ENCODE results near the gene CAPZB.
"Not testable (repeated sequence)": the region's sequence is repeated elsewhere in the genome, so short reads cannot be mapped to it uniquely, and the experiment has no call there.

The CAPZB gene

DNA sequence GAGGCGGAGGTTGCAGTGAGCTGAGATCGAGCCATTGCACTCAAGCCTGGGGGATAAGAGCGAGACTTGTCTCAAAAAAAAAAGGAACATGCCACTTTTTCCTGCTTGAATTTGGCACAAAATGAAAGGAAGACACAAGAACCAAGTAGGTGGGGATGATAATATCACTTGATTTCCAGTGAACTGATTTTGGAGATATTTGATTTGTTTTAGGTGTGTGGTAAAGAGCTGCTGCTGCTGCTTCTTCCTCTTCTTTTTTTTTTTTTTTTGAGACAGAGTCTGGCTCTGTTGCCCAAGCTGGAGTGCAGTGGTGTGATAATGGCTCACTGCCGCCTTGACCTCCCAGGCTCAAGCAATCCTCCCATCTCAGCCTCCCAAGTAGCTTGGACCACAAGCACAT, 29.9 kb upstream of the CAPZB start:
- H3K4me2 ChIP-seq (ENCODE audit: low read length), result no peak overlapping the region
- H3K4me3 ChIP-seq (ENCODE audit: low read length), result no peak overlapping the region
- no peaks in the 10 kb centered on the region for H3K9me3 ChIP-seq (replicated peaks; ENCODE audit: low read length)
- no peaks in the 10 kb centered on the region for H3K27me3 ChIP-seq (ENCODE audit: control insufficient read depth, insufficient read depth, low read length)
- H3K36me3 ChIP-seq (ENCODE audit: insufficient read depth, low read length), result no peaks in the 10 kb centered on the region
- H3K4me1 ChIP-seq (ENCODE audit: control insufficient read depth, insufficient read depth, low read length), result no peaks in the 10 kb centered on the region
- no peak overlapping the region for H3K9ac ChIP-seq (ENCODE audit: low read depth, low read length)

DNA sequence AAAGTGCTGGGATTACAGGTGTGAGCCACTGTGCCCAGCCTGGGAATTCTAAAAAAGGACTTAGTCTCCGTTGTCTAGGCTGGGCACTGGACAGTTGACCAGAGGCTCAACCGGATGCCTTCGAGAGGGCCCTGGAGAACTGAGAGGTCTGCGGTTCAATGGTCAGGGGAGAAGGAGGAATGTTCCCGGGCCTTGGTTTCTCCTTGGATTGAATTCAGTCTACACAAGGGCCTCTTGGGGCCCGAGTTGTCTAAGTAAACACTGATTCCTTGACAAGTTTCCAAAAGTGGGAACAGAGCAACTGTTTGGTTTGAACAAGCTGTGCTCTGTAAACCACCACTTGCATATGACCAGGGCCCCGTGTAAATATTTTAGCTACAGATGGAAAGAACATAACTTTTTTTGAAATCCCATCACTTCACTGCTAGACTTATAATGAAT, 29.1 kb upstream of the CAPZB start:
- H3K36me3 ChIP-seq (ENCODE audit: insufficient read depth, low read length), result no peaks in the 10 kb centered on the region
- no peak overlapping the region for H3K4me3 ChIP-seq (ENCODE audit: low read length)
- no peaks in the 10 kb centered on the region for H3K4me1 ChIP-seq (ENCODE audit: control insufficient read depth, insufficient read depth, low read length)
- H3K4me2 ChIP-seq (ENCODE audit: low read length), result no peak overlapping the region
- no peaks in the 10 kb centered on the region for H3K27me3 ChIP-seq (ENCODE audit: control insufficient read depth, insufficient read depth, low read length)
- no peaks in the 10 kb centered on the region for H3K9me3 ChIP-seq (replicated peaks; ENCODE audit: low read length)
- no peak overlapping the region for H3K9ac ChIP-seq (ENCODE audit: low read depth, low read length)

DNA sequence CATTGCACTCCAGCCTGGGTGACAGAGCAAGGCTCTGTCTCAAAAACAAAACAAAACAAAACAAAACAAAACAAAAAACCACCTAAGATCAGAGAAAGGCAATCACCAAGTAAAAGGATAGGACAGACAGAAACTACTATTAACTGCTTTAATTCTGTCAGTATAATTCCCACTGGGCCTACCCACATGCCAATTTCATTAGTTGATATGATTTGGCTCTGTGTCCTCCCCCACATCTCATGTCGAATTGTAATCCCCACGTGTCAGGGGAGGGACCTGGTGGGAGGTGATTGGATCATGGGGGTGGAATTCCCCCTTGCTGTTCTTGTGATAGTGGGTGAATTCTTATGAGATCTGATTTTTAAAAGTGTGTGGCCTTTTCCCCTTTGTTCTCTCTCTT, 27.2 kb upstream of the CAPZB start:
- Histone ChIP-seq H3K9me3 (replicated peaks; ENCODE audit: low read length) (no peaks in the 10 kb centered on the region), H3K27me3 (ENCODE audit: control insufficient read depth, insufficient read depth, low read length) (no peaks in the 10 kb centered on the region), H3K9ac (ENCODE audit: low read depth, low read length) (no peak overlapping the region), H3K4me3 (ENCODE audit: low read length) (no peak overlapping the region), H3K4me2 (ENCODE audit: low read length) (no peak overlapping the region), H3K4me1 (ENCODE audit: control insufficient read depth, insufficient read depth, low read length) (peaks cover 4% of the 10 kb centered on the region), H3K36me3 (ENCODE audit: insufficient read depth, low read length) (no peaks in the 10 kb centered on the region)

DNA sequence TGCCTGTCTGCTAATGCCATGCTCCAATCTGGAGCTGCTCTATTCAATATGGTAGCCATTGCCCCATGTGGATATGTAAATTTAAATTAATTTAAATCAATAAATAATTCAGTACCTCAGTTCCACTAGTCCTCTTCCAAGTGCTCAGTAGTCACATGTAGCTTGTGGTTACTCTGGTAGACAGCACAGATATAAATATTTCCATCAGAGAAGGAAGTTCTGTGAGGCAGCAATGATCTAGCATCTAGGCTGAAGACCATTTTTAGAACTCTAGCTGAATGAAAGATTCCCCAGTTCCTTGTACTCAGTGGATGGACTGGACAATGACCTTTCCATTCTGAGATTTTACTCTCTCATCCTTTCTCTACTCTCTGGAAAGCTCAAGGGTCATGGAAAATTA, 25.8 kb upstream of the CAPZB start:
- H3K36me3 ChIP-seq (ENCODE audit: insufficient read depth, low read length), result no peaks in the 10 kb centered on the region
- no peak overlapping the region for H3K9ac ChIP-seq (ENCODE audit: low read depth, low read length)
- no peak overlapping the region for H3K4me3 ChIP-seq (ENCODE audit: low read length)
- no peak overlapping the region for H3K4me2 ChIP-seq (ENCODE audit: low read length)
- no peaks in the 10 kb centered on the region for H3K27me3 ChIP-seq (ENCODE audit: control insufficient read depth, insufficient read depth, low read length)
- H3K4me1 ChIP-seq (ENCODE audit: control insufficient read depth, insufficient read depth, low read length), result peaks cover 4% of the 10 kb centered on the region
- H3K9me3 ChIP-seq (replicated peaks; ENCODE audit: low read length), result no peaks in the 10 kb centered on the region

DNA sequence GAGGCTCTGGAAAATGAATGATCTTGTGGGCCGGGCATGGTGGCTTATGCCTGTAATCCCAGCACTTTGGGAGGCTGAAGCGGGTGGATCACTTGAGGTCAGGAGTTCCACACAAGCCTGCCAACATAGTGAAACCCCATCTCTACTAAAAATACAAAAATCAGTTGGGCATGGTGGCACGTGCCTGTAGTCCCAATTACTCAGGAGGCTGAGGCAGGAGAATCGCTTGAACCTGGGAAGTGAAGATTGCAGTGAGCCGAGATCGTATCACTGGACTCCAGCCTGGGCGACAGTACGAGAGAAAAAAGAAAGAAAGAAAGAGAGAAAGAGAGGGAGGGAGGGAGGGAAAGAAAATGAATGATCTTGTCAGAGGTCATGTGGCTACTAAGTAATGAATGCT, 24.3 kb upstream of the CAPZB start:
- H3K27me3 ChIP-seq (ENCODE audit: control insufficient read depth, insufficient read depth, low read length); H3K9ac ChIP-seq (ENCODE audit: low read depth, low read length); H3K36me3 ChIP-seq (ENCODE audit: insufficient read depth, low read length); H3K9me3 ChIP-seq (replicated peaks; ENCODE audit: low read length); H3K4me2 ChIP-seq (ENCODE audit: low read length); H3K4me1 ChIP-seq (ENCODE audit: control insufficient read depth, insufficient read depth, low read length); H3K4me3 ChIP-seq (ENCODE audit: low read length): not testable (repeated sequence)

DNA sequence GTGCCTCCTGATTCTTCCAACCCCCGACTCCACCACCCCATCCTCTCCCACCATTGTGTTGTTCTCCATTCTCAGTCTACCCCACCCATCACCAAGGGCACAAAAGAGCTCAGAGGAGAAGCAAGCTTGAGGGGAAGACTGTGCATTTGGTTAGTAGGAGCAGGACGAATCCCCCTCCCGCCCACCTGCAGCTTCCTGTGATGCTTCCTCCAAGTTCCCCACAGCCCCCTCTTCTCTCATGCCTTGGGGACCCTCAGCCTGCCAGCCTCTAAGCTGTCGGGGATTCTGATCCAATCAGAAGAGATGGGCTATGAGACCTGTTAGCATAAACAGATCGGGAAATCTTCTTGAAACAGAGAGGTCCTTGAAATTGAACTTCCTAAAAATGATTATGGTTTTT, 22.2 kb upstream of the CAPZB start:
- Histone ChIP-seq H3K36me3 (ENCODE audit: insufficient read depth, low read length) (no peaks in the 10 kb centered on the region), H3K9me3 (replicated peaks; ENCODE audit: low read length) (no peaks in the 10 kb centered on the region), H3K27me3 (ENCODE audit: control insufficient read depth, insufficient read depth, low read length) (no peaks in the 10 kb centered on the region), H3K4me2 (ENCODE audit: low read length) (no peak overlapping the region), H3K4me1 (ENCODE audit: control insufficient read depth, insufficient read depth, low read length) (peaks cover 9% of the 10 kb centered on the region), H3K9ac (ENCODE audit: low read depth, low read length) (no peak overlapping the region), H3K4me3 (ENCODE audit: low read length) (no peak overlapping the region)

DNA sequence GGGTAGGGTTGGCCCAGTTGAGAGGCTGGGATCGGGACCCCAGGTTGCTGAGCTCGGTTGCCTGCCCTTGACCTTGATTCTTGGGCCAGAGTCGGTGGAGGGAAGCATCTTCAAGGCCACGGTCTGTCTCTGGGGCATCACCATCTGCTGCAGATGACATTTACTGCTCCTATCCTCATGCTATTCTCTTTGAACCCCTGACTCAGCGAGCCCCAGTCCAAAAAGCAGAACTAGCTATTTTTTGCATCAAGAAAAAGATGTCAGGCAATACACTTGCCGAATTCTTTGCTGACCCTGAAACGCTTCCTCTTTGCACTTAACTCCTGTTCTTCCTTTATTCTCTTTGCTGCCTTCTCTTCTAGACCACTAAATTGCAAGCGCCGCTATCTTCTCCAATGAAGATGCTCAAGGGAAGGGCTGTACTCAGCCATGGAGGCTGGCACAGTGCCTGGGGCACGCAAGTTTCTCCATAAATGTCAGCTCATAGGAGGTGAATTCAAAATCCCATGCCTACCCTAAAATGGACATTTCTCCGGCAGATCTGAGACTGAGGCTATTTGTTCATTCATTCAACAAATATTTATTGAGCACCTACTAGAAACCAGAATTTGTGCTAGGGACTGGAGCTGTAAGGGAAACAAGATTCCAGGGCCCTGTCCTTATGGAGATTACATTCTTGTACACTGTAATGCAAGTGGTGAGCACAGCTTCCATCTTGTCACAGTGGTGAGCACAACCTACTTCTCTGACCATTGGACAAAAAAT, 20.5 kb upstream of the CAPZB start:
- Histone ChIP-seq H3K27me3 (ENCODE audit: control insufficient read depth, insufficient read depth, low read length) (no peaks in the 10 kb centered on the region), H3K9ac (ENCODE audit: low read depth, low read length) (peak overlapping the region; percentile 6), H3K4me2 (ENCODE audit: low read length) (peak overlapping the region; percentile 47), H3K4me1 (ENCODE audit: control insufficient read depth, insufficient read depth, low read length) (peaks cover 9% of the 10 kb centered on the region), H3K36me3 (ENCODE audit: insufficient read depth, low read length) (no peaks in the 10 kb centered on the region), H3K9me3 (replicated peaks; ENCODE audit: low read length) (no peaks in the 10 kb centered on the region), H3K4me3 (ENCODE audit: low read length) (no peak overlapping the region)

DNA sequence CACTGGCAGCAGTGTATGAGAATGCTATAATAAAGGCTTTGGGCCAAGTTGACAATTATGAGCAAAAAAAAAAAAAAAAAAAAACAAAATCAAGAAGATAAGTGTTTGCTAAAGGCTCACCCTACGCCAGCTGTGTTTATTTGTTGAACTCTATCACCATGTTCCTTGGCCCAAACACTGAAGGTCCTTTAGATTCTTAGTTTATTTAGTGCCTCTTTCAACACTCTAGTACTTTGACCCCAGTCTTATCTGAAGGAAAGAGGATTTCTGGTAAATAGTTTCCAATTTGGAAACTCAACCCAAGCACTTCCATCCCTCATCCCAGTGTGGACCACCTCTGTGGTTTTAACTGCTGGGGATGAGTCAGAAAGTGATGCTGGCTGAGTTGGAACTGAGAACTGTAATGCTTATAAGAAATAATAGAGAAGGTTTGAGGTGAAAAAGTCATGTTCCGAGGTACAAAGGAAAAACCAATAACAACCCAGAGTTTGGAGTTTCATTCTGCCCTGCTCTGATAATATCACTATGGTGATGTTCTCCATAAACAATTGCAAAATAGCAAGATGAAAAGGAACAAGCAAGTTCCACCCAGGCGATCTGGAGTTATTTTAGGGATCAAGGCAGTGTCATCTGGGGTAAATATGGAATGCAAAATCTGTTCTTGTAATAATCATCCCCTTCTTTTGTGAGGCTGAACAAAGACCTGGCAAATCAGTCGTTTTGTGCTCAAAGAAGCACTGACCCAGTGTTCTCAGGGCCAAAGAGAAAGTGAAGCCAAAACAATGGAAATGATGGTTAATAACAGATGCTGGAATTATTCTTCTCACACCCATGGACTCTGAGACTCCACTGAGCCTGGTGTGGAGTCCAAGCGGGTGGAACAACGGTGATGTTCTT, 19.7 kb upstream of the CAPZB start:
- H3K4me1 ChIP-seq (ENCODE audit: control insufficient read depth, insufficient read depth, low read length), result peaks cover 9% of the 10 kb centered on the region
- H3K36me3 ChIP-seq (ENCODE audit: insufficient read depth, low read length), result no peaks in the 10 kb centered on the region
- peak overlapping the region; percentile 6 for H3K9ac ChIP-seq (ENCODE audit: low read depth, low read length)
- H3K4me2 ChIP-seq (ENCODE audit: low read length), result peak overlapping the region; percentile 47
- no peak overlapping the region for H3K4me3 ChIP-seq (ENCODE audit: low read length)
- no peaks in the 10 kb centered on the region for H3K9me3 ChIP-seq (replicated peaks; ENCODE audit: low read length)
- H3K27me3 ChIP-seq (ENCODE audit: control insufficient read depth, insufficient read depth, low read length), result no peaks in the 10 kb centered on the region

DNA sequence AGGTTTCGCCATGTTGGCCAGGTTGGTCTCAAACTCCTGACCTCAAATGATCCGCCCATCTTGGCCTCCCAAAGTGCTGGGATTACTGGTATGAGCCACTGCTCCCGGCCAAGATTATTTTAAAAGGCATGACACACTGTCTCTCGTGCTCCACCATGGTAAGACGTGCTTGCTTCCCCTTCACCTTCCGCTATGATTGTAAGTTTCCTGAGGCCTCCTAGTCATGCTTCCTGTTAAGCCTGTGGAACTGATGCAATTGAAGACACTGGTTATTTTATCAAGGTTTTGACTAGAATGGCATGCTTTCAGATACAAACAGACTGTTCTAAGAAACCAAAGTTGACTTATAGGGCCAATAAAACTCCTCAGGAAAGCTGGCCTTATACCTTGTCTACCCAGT, 16.9 kb upstream of the CAPZB start:
- not testable (repeated sequence) for H3K9me3 ChIP-seq (replicated peaks; ENCODE audit: low read length); H3K4me1 ChIP-seq (ENCODE audit: control insufficient read depth, insufficient read depth, low read length); H3K27me3 ChIP-seq (ENCODE audit: control insufficient read depth, insufficient read depth, low read length); H3K4me2 ChIP-seq (ENCODE audit: low read length); H3K36me3 ChIP-seq (ENCODE audit: insufficient read depth, low read length); H3K9ac ChIP-seq (ENCODE audit: low read depth, low read length); H3K4me3 ChIP-seq (ENCODE audit: low read length)

DNA sequence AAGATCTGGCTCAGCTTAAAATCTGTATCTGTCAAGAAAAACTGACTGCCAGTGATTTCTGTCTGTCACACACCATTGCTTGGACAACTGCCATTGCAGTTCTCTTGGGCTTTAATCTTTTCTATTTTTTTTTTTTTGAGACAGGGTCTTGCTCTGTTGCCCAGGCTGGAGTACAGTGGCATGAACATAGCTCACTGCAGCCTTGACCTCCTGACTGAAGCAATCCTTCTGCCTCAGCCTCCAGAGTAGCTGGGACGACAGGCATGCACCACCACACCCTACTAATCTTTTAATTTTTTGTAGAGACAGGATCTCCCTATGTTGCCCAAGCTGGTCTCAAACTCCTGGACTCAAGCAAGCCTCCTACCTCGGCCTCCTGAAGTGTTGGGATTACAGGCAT, 14.5 kb upstream of the CAPZB start:
- not testable (repeated sequence) for H3K9me3 ChIP-seq (replicated peaks; ENCODE audit: low read length); H3K27me3 ChIP-seq (ENCODE audit: control insufficient read depth, insufficient read depth, low read length); H3K36me3 ChIP-seq (ENCODE audit: insufficient read depth, low read length); H3K9ac ChIP-seq (ENCODE audit: low read depth, low read length); H3K4me3 ChIP-seq (ENCODE audit: low read length); H3K4me1 ChIP-seq (ENCODE audit: control insufficient read depth, insufficient read depth, low read length); H3K4me2 ChIP-seq (ENCODE audit: low read length)

DNA sequence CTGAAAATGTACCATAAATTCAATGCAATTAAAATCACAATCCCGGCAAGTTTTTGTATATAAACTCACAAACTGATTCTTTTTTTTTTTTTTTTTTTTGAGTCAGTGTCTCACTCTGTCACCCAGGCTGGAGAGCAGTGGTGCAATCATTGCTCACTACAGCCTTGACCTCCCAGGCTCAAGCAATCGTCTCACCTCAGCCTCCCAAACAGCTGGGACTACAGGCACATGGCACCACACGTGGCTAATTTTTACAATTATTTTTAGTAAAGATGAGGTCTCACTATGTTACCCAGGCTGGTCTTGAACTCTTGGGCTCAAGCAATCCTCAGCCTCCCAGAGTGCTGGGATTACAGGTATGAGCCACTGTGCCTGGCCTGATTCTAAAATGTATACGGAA, 12.1 kb upstream of the CAPZB start:
- H3K4me3 ChIP-seq (ENCODE audit: low read length); H3K4me1 ChIP-seq (ENCODE audit: control insufficient read depth, insufficient read depth, low read length); H3K4me2 ChIP-seq (ENCODE audit: low read length); H3K27me3 ChIP-seq (ENCODE audit: control insufficient read depth, insufficient read depth, low read length); H3K9me3 ChIP-seq (replicated peaks; ENCODE audit: low read length); H3K36me3 ChIP-seq (ENCODE audit: insufficient read depth, low read length); H3K9ac ChIP-seq (ENCODE audit: low read depth, low read length): not testable (repeated sequence)

DNA sequence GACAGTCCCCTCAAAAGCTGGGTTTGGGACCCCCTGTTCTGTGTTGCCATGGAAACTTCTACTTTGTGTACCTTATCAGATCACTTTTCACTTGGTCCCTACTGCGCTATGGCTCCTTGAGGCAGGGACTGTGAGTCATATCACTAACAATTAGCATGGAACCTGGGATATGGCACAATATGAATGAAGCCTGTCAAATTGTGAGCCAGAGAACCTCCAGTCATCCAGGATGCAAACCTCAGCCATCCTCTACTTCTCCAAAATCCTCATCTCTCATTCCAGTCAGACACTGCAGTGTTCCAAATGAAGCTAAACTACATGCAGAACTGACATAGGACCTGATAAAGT, 11.2 kb upstream of the CAPZB start:
- H3K9me3 ChIP-seq (replicated peaks; ENCODE audit: low read length), result no peaks in the 10 kb centered on the region
- no peaks in the 10 kb centered on the region for H3K27me3 ChIP-seq (ENCODE audit: control insufficient read depth, insufficient read depth, low read length)
- no peak overlapping the region for H3K9ac ChIP-seq (ENCODE audit: low read depth, low read length)
- no peaks in the 10 kb centered on the region for H3K4me1 ChIP-seq (ENCODE audit: control insufficient read depth, insufficient read depth, low read length)
- H3K36me3 ChIP-seq (ENCODE audit: insufficient read depth, low read length), result no peaks in the 10 kb centered on the region
- H3K4me2 ChIP-seq (ENCODE audit: low read length), result no peak overlapping the region
- H3K4me3 ChIP-seq (ENCODE audit: low read length), result no peak overlapping the region
